Retinal pigment epithelial cell (primary cell): ENCODE data around the gene TNS1.

Experiments
- DNase-seq: peaks from one replicate; pipeline ENCODE4 v3.0.0-alpha.2; 2010; ENCODE audit warnings: low read depth
- H3K4me3 ChIP-seq: 2 replicates; pipeline ENCODE4 v1.5.1; 2011; ENCODE audit warnings: mild to moderate bottlenecking, low read length, control low read depth, moderate library complexity
- CTCF ChIP-seq: conservative IDR thresholded peaks from 2 replicates; pipeline ENCODE4 v1.5.1; 2011; ENCODE audit warnings: low read depth, low read length, control low read depth, inconsistent platforms

Gene TNS1

GRCh38 chr2:217856871-217857270, 145.9 kb downstream of the TNS1 start:
- no peak for DNase-seq
- no peak overlapping the region for H3K4me3 ChIP-seq
- no peak for TF ChIP-seq CTCF

GRCh38 chr2:217856159-217856558, 146.6 kb downstream of the TNS1 start:
- DNase-seq = no peak
- no peak overlapping the region for H3K4me3 ChIP-seq
- no peak for TF ChIP-seq CTCF

- H3K4me3 ChIP-seq = no peak overlapping the region
- TF ChIP-seq CTCF = no peak
- no peak for DNase-seq
These were observed 147.9 kb downstream of the TNS1 start for GRCh38 chr2:217854684-217855420.

GRCh38 chr2:217853961-217854360, 148.8 kb downstream of the TNS1 start:
- DNase-seq = no peak
- no peak for TF ChIP-seq CTCF
- H3K4me3 ChIP-seq = no peak overlapping the region

- DNase-seq = no peak
- TF ChIP-seq CTCF = no peak
- no peak overlapping the region for H3K4me3 ChIP-seq
These were observed 149.4 kb downstream of the TNS1 start for GRCh38 chr2:217853301-217853881.

- no peak for TF ChIP-seq CTCF
- DNase-seq = no peak
These were observed 150.1 kb downstream of the TNS1 start for GRCh38 chr2:217852555-217853211.

More at GRCh38 chr2:217852555-217853211, 150.1 kb downstream of the TNS1 start:
- H3K4me3 ChIP-seq = no peak overlapping the region
